Subcutaneous abdominal adipose tissue (tissue), 5 donors: Measurements from ENCODE around the gene CNNM1.

ENCODE experiments used
- H3K27ac ChIP-seq: one replicate; pipeline ENCODE4 v1.7.0; 2013; ENCODE audit warnings: low read depth, mild to moderate bottlenecking, inconsistent platforms, low read length, moderate library complexity
- H3K27me3 ChIP-seq, 5 donors: one replicate each; pipeline ENCODE4 v1.7.0; 2013; ENCODE audit warnings: low read length in 5 of 5, inconsistent platforms in 1 of 5; ENCODE audit not compliant: control insufficient read depth in 5 of 5, insufficient read depth in 4 of 5
- H3K36me3 ChIP-seq, 5 donors: one replicate each; pipeline ENCODE4 v1.7.0; 2013; ENCODE audit warnings: low read length in 5 of 5; ENCODE audit not compliant: control insufficient read depth in 5 of 5, insufficient read depth in 5 of 5
- H3K4me1 ChIP-seq, 5 donors: one replicate each; pipeline ENCODE4 v1.7.0; 2013; ENCODE audit warnings: low read length in 5 of 5, mild to moderate bottlenecking in 3 of 5, moderate library complexity in 1 of 5; ENCODE audit not compliant: control insufficient read depth in 5 of 5, insufficient read depth in 5 of 5
- H3K4me3 ChIP-seq, 5 donors: one replicate each; pipeline ENCODE4 v1.7.0; 2013; ENCODE audit warnings: low read length in 5 of 5, low read depth in 1 of 5
- H3K9ac ChIP-seq, 5 donors: one replicate each; pipeline ENCODE4 v1.7.0; 2013; ENCODE audit warnings: low read length in 5 of 5, mild to moderate bottlenecking in 4 of 5, moderate library complexity in 3 of 5
- H3K9me3 ChIP-seq, 5 donors: one replicate each; pipeline ENCODE4 v1.7.0; 2013; ENCODE audit warnings: low read length in 5 of 5; ENCODE audit not compliant: control insufficient read depth in 5 of 5
- donor health status: healthy.
- donor health status: healthy.
- donor health status: healthy.
- donor health status: healthy.
- donor health status: healthy.

Gene CNNM1

DNA sequence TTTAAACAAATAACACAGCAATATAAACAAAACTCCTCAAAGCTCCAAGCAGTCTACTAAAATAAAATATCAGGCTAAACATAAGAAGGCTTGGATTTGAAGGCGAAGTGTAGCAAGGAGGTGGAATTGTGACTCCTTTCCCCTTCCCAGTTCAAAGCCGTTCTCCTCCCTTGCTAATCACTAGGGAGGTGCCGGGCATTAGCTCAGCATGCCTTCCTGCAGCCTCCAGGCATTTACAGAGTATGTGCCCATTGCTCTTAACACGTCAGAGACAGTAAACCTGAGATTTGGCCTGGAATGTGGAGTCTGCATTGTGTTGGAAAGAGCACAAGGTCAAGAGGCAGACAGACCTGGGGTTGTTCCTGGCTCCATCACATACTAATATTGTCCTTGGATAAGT lies 15.6 kb downstream of the CNNM1 start:
- Histone ChIP-seq H3K27ac (no peak overlapping the region), H3K9ac (no peak overlapping the region), H3K4me1 (no peaks in the 10 kb centered on the region), H3K4me3 (no peak overlapping the region), H3K36me3 (no peaks in the 10 kb centered on the region), H3K9me3 (no peaks in the 10 kb centered on the region), H3K27me3 (peaks cover 0 to 6% (median 2%) of the 10 kb centered on the region in 5 donors)

DNA sequence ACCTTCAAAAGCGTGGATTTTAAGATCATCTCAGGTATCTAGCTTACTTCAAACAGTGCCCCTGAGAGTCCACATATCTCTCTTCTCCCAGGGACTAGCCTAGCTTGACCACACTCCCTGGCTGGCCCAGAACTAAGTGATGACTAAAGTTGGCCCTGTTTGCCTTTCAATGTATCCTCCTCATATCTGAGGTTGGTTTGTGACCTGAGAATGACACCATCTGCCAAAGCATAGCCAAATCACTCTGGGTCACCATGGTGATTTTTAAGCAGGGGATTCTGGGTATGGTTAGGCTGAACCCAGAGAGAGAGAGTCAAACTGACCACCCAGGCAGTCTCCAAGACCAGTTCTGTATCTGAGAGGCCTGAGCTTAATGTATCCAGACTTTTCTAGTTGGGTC lies 16.2 kb downstream of the CNNM1 start:
- Histone ChIP-seq H3K36me3 (no peaks in the 10 kb centered on the region), H3K9ac (no peak overlapping the region), H3K4me3 (no peak overlapping the region), H3K27ac (no peak overlapping the region), H3K9me3 (no peaks in the 10 kb centered on the region), H3K4me1 (no peaks in the 10 kb centered on the region), H3K27me3 (peaks cover 0 to 6% (median 2%) of the 10 kb centered on the region in 5 donors)

- no peak overlapping the region for H3K9ac ChIP-seq
- no peaks in the 10 kb centered on the region for H3K36me3 ChIP-seq
- H3K9me3 ChIP-seq = no peaks in the 10 kb centered on the region
- peaks cover 0 to 6% (median 2%) of the 10 kb centered on the region in 5 donors for H3K27me3 ChIP-seq
- H3K4me1 ChIP-seq = no peaks in the 10 kb centered on the region
- no peak overlapping the region for H3K27ac ChIP-seq
- H3K4me3 ChIP-seq = no peak overlapping the region
Measured at GRCh38 chr10:99346247-99346646, 17.1 kb downstream of the CNNM1 start.

DNA sequence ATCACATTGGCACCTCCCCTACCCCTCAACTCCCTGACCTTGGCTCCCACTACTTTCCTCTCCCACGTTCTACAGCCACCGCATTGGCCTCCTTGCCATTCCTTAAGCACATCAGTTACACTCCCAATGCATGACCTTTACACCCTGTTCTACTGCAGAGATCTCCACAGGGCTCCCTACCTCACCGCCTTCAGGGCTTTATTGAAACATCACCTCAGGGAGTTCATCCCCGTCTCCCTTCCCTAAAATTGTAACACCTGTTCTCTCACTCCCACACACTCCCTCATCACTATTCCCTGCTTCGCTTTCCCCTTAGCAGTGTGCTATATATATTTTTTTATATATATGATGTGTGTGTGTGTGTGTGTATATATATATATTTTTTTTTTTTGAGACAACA lies 18.5 kb downstream of the CNNM1 start:
- no peak overlapping the region for H3K27ac ChIP-seq
- H3K4me1 ChIP-seq = no peaks in the 10 kb centered on the region
- H3K9ac ChIP-seq = no peak overlapping the region
- no peaks in the 10 kb centered on the region for H3K9me3 ChIP-seq
- peaks cover 0 to 5% (median 2%) of the 10 kb centered on the region in 5 donors for H3K27me3 ChIP-seq
- H3K36me3 ChIP-seq = no peaks in the 10 kb centered on the region
- H3K4me3 ChIP-seq = no peak overlapping the region

DNA sequence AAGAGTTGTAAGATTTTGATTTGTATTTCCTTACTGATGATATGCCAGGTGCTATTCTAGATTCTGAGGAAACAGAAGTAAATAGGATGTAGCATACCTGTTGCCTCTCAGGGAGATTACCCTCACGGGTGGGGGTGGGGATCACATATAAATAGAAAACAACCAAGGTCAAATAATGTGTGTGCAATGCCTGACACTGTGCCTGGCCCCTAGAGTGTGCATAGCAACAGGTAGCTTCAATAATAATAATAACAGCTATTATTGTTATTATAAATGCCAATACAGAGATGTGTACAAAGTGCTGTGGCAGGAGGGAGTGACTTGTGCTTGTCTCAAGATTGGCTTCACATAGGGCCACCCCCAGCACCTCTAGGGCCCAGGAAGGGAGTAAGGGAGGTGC lies 24.0 kb downstream of the CNNM1 start:
- Histone ChIP-seq H3K9ac (no peak overlapping the region), H3K9me3 (no peaks in the 10 kb centered on the region), H3K4me1 (no peaks in the 10 kb centered on the region), H3K36me3 (no peaks in the 10 kb centered on the region), H3K27ac (no peak overlapping the region), H3K4me3 (no peak overlapping the region), H3K27me3 (peaks cover 0 to 4% (median 0%) of the 10 kb centered on the region in 5 donors)

- Histone ChIP-seq H3K27ac (no peak overlapping the region), H3K27me3 (peaks cover 0 to 4% (median 0%) of the 10 kb centered on the region in 5 donors), H3K36me3 (no peaks in the 10 kb centered on the region), H3K4me1 (no peaks in the 10 kb centered on the region), H3K4me3 (no peak overlapping the region), H3K9me3 (no peaks in the 10 kb centered on the region), H3K9ac (no peak overlapping the region)
Measured at GRCh38 chr10:99357691-99358090, 28.5 kb downstream of the CNNM1 start.

DNA sequence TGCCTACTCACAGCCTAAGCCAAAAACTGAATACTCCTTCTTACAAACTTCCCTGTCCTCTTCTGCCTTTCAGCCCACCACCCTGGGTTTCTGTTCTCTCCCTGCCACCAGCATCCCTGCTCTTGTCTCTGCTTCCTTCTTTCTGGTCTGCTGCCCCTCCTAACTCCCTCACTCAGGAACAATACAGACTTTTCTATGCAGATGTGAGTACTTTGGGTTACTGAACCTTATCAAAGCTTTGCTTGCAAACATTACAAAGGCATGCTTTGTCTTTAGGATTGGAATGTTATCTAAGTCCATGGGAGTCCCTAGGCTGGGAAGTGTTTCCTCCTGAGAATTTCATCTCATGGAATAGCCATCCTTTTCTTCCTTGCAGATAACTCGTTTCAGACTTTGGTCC lies 28.9 kb downstream of the CNNM1 start:
- no peak overlapping the region for H3K9ac ChIP-seq
- H3K36me3 ChIP-seq = no peaks in the 10 kb centered on the region
- H3K27ac ChIP-seq = no peak overlapping the region
- no peaks in the 10 kb centered on the region for H3K9me3 ChIP-seq
- no peaks in the 10 kb centered on the region for H3K4me1 ChIP-seq
- H3K27me3 ChIP-seq = peaks cover 0 to 4% (median 0%) of the 10 kb centered on the region in 5 donors
- H3K4me3 ChIP-seq = no peak overlapping the region

DNA sequence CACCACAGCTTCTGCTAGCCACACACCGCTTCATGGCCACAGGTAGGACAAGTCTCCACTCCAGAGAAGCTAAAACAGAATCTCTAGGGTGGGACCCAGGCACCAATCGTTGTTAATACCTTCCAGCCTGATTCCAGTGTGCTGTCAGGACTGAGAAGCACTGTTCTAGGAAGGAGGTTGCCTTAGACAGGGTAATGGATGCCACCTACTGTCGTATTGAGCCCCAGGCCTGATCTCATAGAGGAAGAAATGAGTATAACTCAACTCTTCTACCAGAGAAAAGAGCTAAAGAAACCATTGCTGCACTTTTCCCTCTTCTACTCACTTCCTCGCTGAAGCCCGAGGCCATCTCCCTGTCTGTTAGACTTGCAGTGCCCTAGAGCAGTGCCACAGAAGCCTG lies 31.8 kb downstream of the CNNM1 start:
- no peaks in the 10 kb centered on the region for H3K4me1 ChIP-seq
- no peak overlapping the region for H3K9ac ChIP-seq
- H3K27me3 ChIP-seq = no peaks in the 10 kb centered on the region
- no peak overlapping the region for H3K4me3 ChIP-seq
- H3K9me3 ChIP-seq = no peaks in the 10 kb centered on the region
- no peaks in the 10 kb centered on the region for H3K36me3 ChIP-seq
- no peak overlapping the region for H3K27ac ChIP-seq

- Histone ChIP-seq H3K27ac (no peak overlapping the region), H3K4me1 (no peaks in the 10 kb centered on the region), H3K27me3 (no peaks in the 10 kb centered on the region), H3K36me3 (no peaks in the 10 kb centered on the region), H3K9ac (no peak overlapping the region), H3K4me3 (no peak overlapping the region), H3K9me3 (no peaks in the 10 kb centered on the region)
Measured at GRCh38 chr10:99364125-99364524, 35.0 kb downstream of the CNNM1 start.

GRCh38 chr10:99365311-99365710 lies 36.2 kb downstream of the CNNM1 start:
- no peak overlapping the region for H3K9ac ChIP-seq
- H3K4me1 ChIP-seq = no peaks in the 10 kb centered on the region
- no peaks in the 10 kb centered on the region for H3K27me3 ChIP-seq
- no peaks in the 10 kb centered on the region for H3K36me3 ChIP-seq
- no peaks in the 10 kb centered on the region for H3K9me3 ChIP-seq
- H3K27ac ChIP-seq = no peak overlapping the region
- H3K4me3 ChIP-seq = no peak overlapping the region

GRCh38 chr10:99365736-99366135 lies 36.6 kb downstream of the CNNM1 start:
- no peak overlapping the region for H3K27ac ChIP-seq
- no peaks in the 10 kb centered on the region for H3K27me3 ChIP-seq
- H3K36me3 ChIP-seq = no peaks in the 10 kb centered on the region
- no peaks in the 10 kb centered on the region for H3K9me3 ChIP-seq
- H3K4me1 ChIP-seq = no peaks in the 10 kb centered on the region
- no peak overlapping the region for H3K4me3 ChIP-seq
- H3K9ac ChIP-seq = no peak overlapping the region
